ENCODE data around the gene FMNL1. TPM values are rescaled to one million over a fixed set of nuclear protein-coding genes. Genes with fewer than 3 reads are reported as not detected.

The FMNL1 gene
- total RNA-seq, 1 donor from 2014 or later: 351 TPM

DNA sequence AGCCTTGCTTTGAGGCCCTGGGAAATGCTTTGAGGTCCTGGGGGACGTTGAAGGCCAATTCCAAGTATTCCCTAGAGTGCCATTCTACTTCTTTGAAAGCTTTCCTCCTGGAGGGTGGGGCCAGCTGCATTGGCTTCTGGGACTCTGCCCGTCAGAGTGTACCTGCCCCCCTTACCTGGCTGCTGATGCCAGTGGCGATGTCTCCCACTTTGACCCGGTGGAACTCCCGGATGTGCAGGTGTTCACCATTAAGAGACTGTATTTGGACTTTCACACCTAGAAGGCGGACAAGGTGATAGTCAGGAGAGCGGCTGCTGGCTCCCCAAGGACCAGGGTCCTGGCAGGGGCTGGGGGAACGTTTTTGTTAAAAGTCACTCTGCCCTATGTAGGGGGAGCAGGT, 43.3 kb downstream of the FMNL1 start:
- intact Hi-C loops (cut with micrococcal nuclease): no loop called here
- H3K9me3 Mint-ChIP-seq: no peaks in the 10 kb centered on the region
- no peak for ATAC-seq (ENCODE audit: low read depth)
- no peak overlapping the region for H3K27ac Mint-ChIP-seq
- H3K4me1 Mint-ChIP-seq: peaks cover 17% of the 10 kb centered on the region
- H3K27me3 Mint-ChIP-seq: no peaks in the 10 kb centered on the region
- H3K4me3 Mint-ChIP-seq: no peak overlapping the region
- DNase-seq: no peak
- TF ChIP-seq, protein P1, sequence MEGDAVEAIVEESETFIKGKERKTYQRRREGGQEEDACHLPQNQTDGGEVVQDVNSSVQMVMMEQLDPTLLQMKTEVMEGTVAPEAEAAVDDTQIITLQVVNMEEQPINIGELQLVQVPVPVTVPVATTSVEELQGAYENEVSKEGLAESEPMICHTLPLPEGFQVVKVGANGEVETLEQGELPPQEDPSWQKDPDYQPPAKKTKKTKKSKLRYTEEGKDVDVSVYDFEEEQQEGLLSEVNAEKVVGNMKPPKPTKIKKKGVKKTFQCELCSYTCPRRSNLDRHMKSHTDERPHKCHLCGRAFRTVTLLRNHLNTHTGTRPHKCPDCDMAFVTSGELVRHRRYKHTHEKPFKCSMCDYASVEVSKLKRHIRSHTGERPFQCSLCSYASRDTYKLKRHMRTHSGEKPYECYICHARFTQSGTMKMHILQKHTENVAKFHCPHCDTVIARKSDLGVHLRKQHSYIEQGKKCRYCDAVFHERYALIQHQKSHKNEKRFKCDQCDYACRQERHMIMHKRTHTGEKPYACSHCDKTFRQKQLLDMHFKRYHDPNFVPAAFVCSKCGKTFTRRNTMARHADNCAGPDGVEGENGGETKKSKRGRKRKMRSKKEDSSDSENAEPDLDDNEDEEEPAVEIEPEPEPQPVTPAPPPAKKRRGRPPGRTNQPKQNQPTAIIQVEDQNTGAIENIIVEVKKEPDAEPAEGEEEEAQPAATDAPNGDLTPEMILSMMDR (IDR thresholded peaks at IDR 0.05): no peak
- ChIA-PET POLR2A (interaction anchor here (0.6 to 1.5 kb wide), 2 partner anchors 18 to 107 kb away, joined by 3 to 4 read pairs; no protein-coding TSS in a partner anchor), CTCF (interaction anchor here (8.1 kb wide), 1 partner anchor 45 kb away, joined by 60 read pairs; no protein-coding TSS in a partner anchor)
- H3K36me3 Mint-ChIP-seq (ENCODE audit: low read depth): peaks cover 66% of the 10 kb centered on the region

DNA sequence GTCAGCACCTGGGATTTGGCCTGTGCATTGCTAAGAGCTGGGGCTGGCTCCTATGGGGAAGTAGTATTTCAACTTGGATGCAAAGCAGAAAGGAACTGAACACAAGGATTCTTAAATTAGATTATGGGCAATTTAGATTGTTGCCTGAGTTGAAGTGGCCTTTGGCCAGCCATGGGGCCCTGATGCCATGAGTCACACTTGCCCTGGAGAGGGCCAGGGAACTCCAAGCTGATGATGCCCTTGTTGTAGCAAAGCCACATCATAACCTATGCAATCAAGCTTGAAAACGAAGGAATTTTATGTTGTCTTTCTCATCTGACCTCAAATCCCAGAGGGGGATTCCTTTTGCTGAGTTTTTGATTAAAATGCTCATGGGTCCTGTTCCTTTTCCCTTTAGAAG, 44.1 kb downstream of the FMNL1 start:
- Mint-ChIP-seq H3K27me3 (no peaks in the 10 kb centered on the region), H3K4me3 (no peak overlapping the region), H3K27ac (no peak overlapping the region), H3K36me3 (ENCODE audit: low read depth) (peaks cover 74% of the 10 kb centered on the region), H3K9me3 (no peaks in the 10 kb centered on the region), H3K4me1 (peaks cover 15% of the 10 kb centered on the region)
- ChIA-PET CTCF (interaction anchor here (1.0 to 8.1 kb wide), 3 partner anchors 11 to 51 kb away, joined by 3 to 60 read pairs (median 6); partner anchors contain the start of gene MAP3K14), POLR2A (interaction anchor here (0.6 to 1.5 kb wide), 3 partner anchors 19 to 62 kb away, joined by 3 to 5 read pairs (median 4); no protein-coding TSS in a partner anchor)
- no peak for ATAC-seq (ENCODE audit: low read depth)
- DNase-seq: no peak
- TF ChIP-seq, protein P1 (IDR thresholded peaks at IDR 0.05): no peak
- intact Hi-C loops (cut with micrococcal nuclease): no loop called here

DNA sequence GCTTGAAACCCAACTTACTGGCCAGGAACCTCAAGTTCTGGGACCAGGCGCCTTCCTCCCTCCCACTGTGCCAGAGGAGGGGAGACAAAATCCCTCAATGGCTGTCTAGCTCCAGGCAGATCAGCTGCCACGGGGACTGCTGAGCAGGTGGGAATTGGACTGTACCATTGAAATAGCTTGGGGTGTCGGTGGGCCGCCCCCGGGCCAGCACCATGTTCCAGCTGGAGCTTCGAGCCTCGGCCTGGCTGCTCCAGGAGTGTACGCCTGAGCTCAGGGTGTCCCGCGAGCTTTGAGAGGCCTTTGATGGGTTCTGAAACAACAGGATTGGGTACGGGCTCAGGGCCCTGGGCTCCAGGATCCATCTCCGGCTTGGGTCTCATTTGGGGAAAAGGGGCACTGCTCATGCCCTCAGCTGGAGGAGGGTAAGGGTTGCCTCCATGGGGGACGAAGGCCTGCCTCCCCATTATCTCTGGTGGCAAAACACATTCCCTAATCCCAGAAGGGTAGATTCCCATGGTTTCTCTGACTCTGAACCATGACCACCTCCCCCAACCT, 44.8 kb downstream of the FMNL1 start:
- H3K4me1 Mint-ChIP-seq: peaks cover 11% of the 10 kb centered on the region
- ChIA-PET POLR2A (interaction anchor here (0.7 to 1.5 kb wide), 5 partner anchors 9 to 48 kb away, joined by 3 to 4 read pairs (median 4); partner anchors contain the start of gene FMNL1), CTCF (interaction anchor here (1.0 to 8.1 kb wide), 4 partner anchors 11 to 50 kb away, joined by 3 to 60 read pairs (median 6); partner anchors contain the start of gene MAP3K14)
- ATAC-seq (ENCODE audit: low read depth) (no peak), DNase-seq (no peak)
- no peaks in the 10 kb centered on the region for H3K27me3 Mint-ChIP-seq
- intact Hi-C loops (cut with micrococcal nuclease): no loop called here
- no peak overlapping the region for H3K4me3 Mint-ChIP-seq
- H3K27ac Mint-ChIP-seq: no peak overlapping the region
- TF ChIP-seq, protein P1 (IDR thresholded peaks at IDR 0.05): no peak
- H3K36me3 Mint-ChIP-seq (ENCODE audit: low read depth): peaks cover 77% of the 10 kb centered on the region
- no peaks in the 10 kb centered on the region for H3K9me3 Mint-ChIP-seq

DNA sequence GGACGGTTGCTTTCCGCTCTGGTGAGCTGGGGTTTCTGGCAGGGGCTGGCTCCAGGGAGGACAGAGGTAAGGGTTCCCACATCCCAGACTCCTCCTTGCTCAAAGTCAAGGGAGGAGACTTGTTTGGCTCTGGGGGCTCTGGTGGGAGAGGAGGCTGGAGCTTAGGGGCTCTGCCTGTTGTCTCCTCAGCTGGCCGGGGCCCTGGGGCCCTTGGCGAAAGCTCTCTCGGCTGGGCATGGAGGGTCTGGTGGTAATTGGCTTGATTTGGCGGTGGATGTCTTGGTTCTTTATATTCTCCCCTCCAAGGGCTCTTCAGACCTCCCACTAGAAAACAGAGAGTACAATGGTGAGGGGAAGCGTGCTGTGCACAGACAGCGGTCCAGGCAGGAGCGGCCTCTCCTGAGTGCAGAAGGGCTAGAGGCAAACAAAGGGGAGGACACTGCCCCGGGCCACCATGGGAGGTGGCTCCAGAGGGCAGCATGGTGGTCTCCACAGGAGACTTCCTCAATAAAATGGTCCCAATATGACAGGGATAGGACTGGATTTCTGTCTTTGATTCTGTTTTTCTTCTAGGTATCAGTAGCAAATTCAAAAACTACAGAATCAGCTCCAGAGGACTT, 45.9 kb downstream of the FMNL1 start:
- no peak overlapping the region for H3K4me3 Mint-ChIP-seq
- H3K4me1 Mint-ChIP-seq: peaks cover 7% of the 10 kb centered on the region
- no peaks in the 10 kb centered on the region for H3K9me3 Mint-ChIP-seq
- DNase-seq (no peak), ATAC-seq (ENCODE audit: low read depth) (no peak)
- ChIA-PET POLR2A (interaction anchor here (1.2 to 1.4 kb wide), 3 partner anchors 20 to 46 kb away, joined by 3 to 4 read pairs (median 4); partner anchors contain the start of gene FMNL1), CTCF (interaction anchor here (0.6 to 8.1 kb wide), 3 partner anchors 10 to 1507 kb away, joined by 3 to 60 read pairs (median 5); no protein-coding TSS in a partner anchor)
- intact Hi-C loops (cut with micrococcal nuclease): no loop called here
- peaks cover 87% of the 10 kb centered on the region for H3K36me3 Mint-ChIP-seq (ENCODE audit: low read depth)
- H3K27me3 Mint-ChIP-seq: no peaks in the 10 kb centered on the region
- TF ChIP-seq, protein P1 (IDR thresholded peaks at IDR 0.05): no peak
- H3K27ac Mint-ChIP-seq: no peak overlapping the region

DNA sequence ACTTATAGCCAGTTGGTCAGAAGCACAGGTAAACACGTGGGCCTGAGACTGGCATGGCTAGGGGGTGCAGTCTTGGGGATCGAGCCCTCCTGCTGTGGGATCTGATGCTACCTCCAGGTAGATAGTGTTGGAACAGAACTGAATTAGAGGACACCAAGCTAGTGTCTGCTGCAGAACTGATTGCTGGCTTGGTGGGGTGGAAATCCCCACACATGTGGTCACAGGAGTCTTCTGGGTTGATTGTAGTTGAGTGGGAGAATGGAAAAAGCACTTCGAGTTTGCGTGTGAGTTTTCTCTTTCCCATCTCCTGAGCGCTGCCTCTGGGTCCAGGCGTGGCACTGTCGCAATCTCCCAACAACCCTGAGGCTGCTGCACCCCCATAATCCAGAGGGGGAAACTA, 48.2 kb downstream of the FMNL1 start:
- TF ChIP-seq, protein P1 (IDR thresholded peaks at IDR 0.05): no peak
- Mint-ChIP-seq H3K9me3 (no peaks in the 10 kb centered on the region), H3K4me3 (no peak overlapping the region), H3K27me3 (no peaks in the 10 kb centered on the region), H3K36me3 (ENCODE audit: low read depth) (peaks cover 86% of the 10 kb centered on the region), H3K4me1 (peaks cover 2% of the 10 kb centered on the region), H3K27ac (no peak overlapping the region)
- ChIA-PET POLR2A (interaction anchor here (1.3 to 1.5 kb wide), 2 partner anchors 22 to 49 kb away, joined by 3 read pairs; no protein-coding TSS in a partner anchor), CTCF (interaction anchor here (0.7 to 8.1 kb wide), 3 partner anchors 22 to 134 kb away, joined by 3 to 60 read pairs (median 3); partner anchors contain the start of gene ACBD4)
- intact Hi-C loops (cut with micrococcal nuclease): no loop called here
- DNase-seq: no peak
- no peak for ATAC-seq (ENCODE audit: low read depth)
